ENCODE data around the gene SPEF2. TPM values are rescaled to one million over a fixed set of nuclear protein-coding genes. Genes with fewer than 3 reads are reported as not detected.

The SPEF2 gene
- total RNA-seq, 1 experiment from 2014 or later, result 0.15 TPM

GRCh38 chr5:35608881-35609779 lies 8.5 kb upstream of the SPEF2 start:
- H3K36me3 Mint-ChIP-seq, result no peaks in the 10 kb centered on the region
- POLR2A ChIA-PET, result no interaction called here
- peaks cover 23% of the 10 kb centered on the region for H3K9me3 Mint-ChIP-seq
- no peaks in the 10 kb centered on the region for H3K4me1 Mint-ChIP-seq
- TF ChIP-seq ZNF416 (CRISPR knock-in tag; IDR thresholded peaks at IDR 0.05) (no peak), ZBTB21 (CRISPR knock-in tag; IDR thresholded peaks at IDR 0.05; ENCODE audit: borderline replicate concordance) (no peak), PRRX2 (CRISPR knock-in tag; IDR thresholded peaks at IDR 0.05) (no peak), E2F4 (CRISPR knock-in tag; IDR thresholded peaks at IDR 0.05; ENCODE audit: borderline replicate concordance, low read depth) (no peak), ARID4B (CRISPR knock-in tag; IDR thresholded peaks at IDR 0.05; ENCODE audit: borderline replicate concordance) (no peak), ATF3 (CRISPR knock-in tag; conservative IDR thresholded peaks at IDR 0.05) (no peak)
- no peak for DNase-seq (ENCODE audit: low spot score)
- H3K4me3 Mint-ChIP-seq, result no peak overlapping the region
- no peak for ATAC-seq
- no peak overlapping the region for H3K27ac Mint-ChIP-seq
- peaks cover 10% of the 10 kb centered on the region for H3K27me3 Mint-ChIP-seq (ENCODE audit: low read depth)
- CTCF ChIA-PET, result no interaction called here

- H3K9me3 Mint-ChIP-seq, result 0 out of 2 replicates have a peak, but pooled peaks cover 4% of the 10 kb centered on the region
- H3K4me1 Mint-ChIP-seq, result peaks cover 4% of the 10 kb centered on the region; the same call in 1 of the 2 replicates
- ATAC-seq (no peak), DNase-seq (ENCODE audit: low spot score) (no peak)
- H3K4me3 Mint-ChIP-seq, result peak overlapping the region; percentile 94
- H3K27ac Mint-ChIP-seq, result no peak overlapping the region
- no peaks in the 10 kb centered on the region for H3K36me3 Mint-ChIP-seq
- ChIA-PET POLR2A (no interaction called here), CTCF (interaction anchor here (0.7 to 2.0 kb wide), 5 partner anchors 28 to 322 kb away, joined by 3 to 8 read pairs (median 5); partner anchors contain the start of gene CAPSL)
- TF ChIP-seq ZNF219 (CRISPR knock-in tag; IDR thresholded peaks at IDR 0.05; ENCODE audit: borderline replicate concordance) (no peak), ZNF512 (CRISPR knock-in tag; IDR thresholded peaks at IDR 0.05; ENCODE audit: borderline replicate concordance) (peak; percentile 87; the same call in 1 of the 2 replicates)
- peaks cover 68% of the 10 kb centered on the region for H3K27me3 Mint-ChIP-seq (ENCODE audit: low read depth)
These were observed 616 bp upstream of the SPEF2 start for GRCh38 chr5:35617060-35617434.

- no peak for DNase-seq (ENCODE audit: low spot score)
- H3K4me1 Mint-ChIP-seq, result peaks cover 4% of the 10 kb centered on the region; the same call in 1 of the 2 replicates
- no peak overlapping the region for H3K27ac Mint-ChIP-seq
- ATAC-seq, result no peak
- POLR2A ChIA-PET, result no interaction called here
- TF ChIP-seq FOXP4 (CRISPR knock-in tag; IDR thresholded peaks at IDR 0.05), result no peak
- no peak for TF ChIP-seq PRRX2 (CRISPR knock-in tag; IDR thresholded peaks at IDR 0.05)
- no peak for TF ChIP-seq FOXJ3 (CRISPR knock-in tag; IDR thresholded peaks at IDR 0.05; ENCODE audit: borderline replicate concordance)
- no peak for TF ChIP-seq ARID4B (CRISPR knock-in tag; IDR thresholded peaks at IDR 0.05; ENCODE audit: borderline replicate concordance)
- no peak for TF ChIP-seq SP1 (CRISPR knock-in tag; conservative IDR thresholded peaks at IDR 0.05)
- H3K4me3 Mint-ChIP-seq, result peak overlapping the region; percentile 94
- CTCF ChIA-PET, result interaction anchor here (1.3 to 2.0 kb wide), 4 partner anchors 26 to 320 kb away, joined by 3 to 8 read pairs (median 6); partner anchors contain the start of gene CAPSL
- 0 out of 2 replicates have a peak, but pooled peaks cover 4% of the 10 kb centered on the region for H3K9me3 Mint-ChIP-seq
- H3K27me3 Mint-ChIP-seq (ENCODE audit: low read depth), result peaks cover 68% of the 10 kb centered on the region
- no peaks in the 10 kb centered on the region for H3K36me3 Mint-ChIP-seq
These were observed 607 bp downstream of the SPEF2 start for GRCh38 chr5:35618304-35618636.
